HS-27A (cell line): Measurements from ENCODE around the gene CIRBP.

ENCODE experiments used
- DNase-seq: peaks from one replicate; pipeline ENCODE4 v3.0.0-alpha.2; 2012; ENCODE audit warnings: low read depth, missing footprints

The CIRBP gene

GRCh38 chr19:1255186-1256161 is 13.7 kb upstream of the CIRBP start:
- DNase-seq: no peak

GRCh38 chr19:1256646-1257474 is 12.3 kb upstream of the CIRBP start:
- DNase-seq: no peak

- no peak for DNase-seq
These were observed 11.5 kb upstream of the CIRBP start for GRCh38 chr19:1257475-1258162.

GRCh38 chr19:1258163-1258492 is 11.0 kb upstream of the CIRBP start:
- DNase-seq: no peak

GRCh38 chr19:1258707-1259205 is 10.4 kb upstream of the CIRBP start:
- no peak for DNase-seq

DNA sequence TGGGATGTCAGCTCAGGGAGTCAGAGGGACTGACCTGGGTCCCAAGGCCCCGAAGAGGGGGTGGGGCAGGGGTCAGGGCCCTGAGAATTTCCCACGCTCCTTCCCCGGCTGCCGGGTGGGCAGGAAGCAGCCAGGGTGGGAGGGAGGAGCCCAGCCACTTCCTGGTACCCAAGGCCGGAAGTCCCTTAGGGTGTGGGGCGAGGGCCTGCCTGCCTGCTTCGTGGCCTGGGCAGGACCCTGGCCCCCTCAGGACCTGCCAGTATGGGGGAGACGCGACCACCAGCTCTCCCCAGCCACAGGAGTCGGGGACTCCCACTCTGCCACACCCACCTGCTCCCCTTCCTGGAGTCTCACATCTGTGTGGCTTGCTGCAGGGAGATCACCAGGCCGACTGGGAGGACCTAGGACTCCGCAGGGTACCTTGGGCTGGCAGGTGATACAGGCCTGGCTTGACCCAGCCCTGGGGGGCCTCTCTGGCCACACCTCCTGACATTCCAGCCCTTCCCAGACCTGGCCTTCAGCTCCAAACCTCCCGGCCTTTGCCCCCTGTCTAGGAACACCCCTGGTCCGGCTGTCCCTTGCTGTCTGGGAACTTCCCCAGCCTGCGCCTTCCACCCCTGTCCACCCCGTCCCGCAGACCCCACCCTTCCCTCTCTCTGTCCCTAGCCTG is 9.8 kb upstream of the CIRBP start:
- DNase-seq: no peak

- DNase-seq: no peak
These were observed 9.0 kb upstream of the CIRBP start for GRCh38 chr19:1259876-1260748.

DNA sequence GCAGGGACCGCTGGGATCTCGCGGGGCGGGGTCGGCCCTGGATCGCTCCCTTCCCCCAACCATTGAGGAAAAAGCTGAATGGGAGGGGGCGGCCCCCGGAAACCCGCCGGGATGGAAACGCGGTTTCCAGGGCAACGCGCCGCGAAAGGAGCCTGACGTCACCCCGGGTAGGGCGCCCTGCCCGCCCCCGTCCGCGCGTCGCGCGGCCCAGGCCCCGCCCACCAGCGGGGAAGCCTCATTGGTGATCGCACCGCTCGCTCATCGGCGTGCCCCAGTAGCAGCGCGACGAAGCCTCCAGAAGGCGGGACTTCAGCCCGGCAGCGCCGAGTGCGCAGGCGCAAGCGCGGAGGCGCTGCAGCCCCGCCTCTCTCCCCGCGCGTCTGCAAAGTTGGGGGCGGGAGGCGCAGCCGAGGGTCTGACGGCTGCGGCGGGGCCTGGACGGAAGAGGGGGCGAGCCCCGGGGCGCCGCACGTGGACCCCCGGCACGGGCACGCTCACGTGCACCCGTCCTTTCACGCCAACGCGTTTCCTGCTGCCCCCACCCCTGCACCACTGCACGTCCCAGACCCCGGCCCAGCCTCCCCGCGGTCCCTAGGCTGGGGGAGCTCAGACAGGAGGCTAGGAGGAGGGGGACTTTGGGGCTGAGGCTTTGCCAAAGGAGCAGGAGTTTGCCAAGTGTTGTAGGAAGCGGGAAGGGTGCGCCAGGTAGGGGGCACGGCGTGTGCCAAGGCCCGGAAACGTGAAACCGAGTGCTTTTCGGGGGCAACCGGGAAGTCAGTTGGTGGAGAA is 8.2 kb upstream of the CIRBP start:
- DNase-seq: no peak

DNA sequence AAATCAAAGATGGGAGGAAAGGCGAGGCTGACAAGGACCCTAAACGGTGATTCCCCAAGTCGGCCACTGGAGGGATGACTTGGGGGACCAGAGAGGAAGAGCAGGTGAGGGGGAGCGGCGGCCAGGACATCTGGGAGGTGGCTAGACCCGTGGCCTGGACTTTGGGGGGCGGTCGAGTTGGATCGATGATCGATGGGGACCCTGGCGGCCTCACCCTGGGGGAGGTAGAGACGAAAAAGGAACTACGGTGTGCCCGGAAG is 7.7 kb upstream of the CIRBP start:
- DNase-seq: no peak

DNA sequence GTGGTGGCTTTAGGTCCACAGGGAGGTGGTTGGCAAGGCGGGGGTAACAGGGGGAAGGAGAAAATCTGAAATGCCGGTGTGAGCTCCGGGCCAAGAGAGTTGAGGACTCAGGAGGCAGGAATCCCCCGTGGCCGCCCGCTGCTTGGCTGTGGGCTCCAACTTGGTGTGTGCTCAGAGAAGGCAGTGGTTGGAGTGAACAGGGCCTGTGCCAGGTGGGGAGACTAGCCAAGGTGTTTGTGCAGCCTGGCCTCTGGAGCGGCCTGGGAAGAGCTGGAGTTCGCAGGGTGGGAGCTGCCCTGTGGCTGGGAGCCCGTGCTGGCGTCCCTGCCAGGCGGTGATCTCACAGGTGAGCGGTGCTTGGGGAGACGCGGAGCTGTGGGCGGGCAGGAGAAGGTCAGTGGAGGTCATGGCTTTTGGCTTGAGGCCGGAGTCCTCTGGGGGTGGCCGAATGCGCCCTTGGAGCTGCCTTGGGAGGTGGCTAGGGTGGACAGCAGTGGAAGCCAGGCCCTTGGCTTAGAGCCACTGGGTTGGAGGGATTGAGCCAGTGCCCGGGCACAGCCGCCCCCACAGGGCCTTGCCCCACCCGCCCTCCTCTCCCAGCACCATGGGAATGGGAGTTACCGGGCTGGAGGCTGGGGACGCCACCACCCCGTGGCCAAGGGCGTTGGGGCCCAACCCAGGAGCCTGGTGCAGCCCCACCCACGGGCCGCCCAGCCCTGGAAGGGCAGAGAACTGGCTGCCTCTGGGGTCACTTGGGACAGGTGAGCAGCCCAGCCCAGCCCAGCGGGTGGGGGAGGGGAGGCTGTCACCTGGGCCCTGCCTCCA is 7.1 kb upstream of the CIRBP start:
- DNase-seq: no peak

DNA sequence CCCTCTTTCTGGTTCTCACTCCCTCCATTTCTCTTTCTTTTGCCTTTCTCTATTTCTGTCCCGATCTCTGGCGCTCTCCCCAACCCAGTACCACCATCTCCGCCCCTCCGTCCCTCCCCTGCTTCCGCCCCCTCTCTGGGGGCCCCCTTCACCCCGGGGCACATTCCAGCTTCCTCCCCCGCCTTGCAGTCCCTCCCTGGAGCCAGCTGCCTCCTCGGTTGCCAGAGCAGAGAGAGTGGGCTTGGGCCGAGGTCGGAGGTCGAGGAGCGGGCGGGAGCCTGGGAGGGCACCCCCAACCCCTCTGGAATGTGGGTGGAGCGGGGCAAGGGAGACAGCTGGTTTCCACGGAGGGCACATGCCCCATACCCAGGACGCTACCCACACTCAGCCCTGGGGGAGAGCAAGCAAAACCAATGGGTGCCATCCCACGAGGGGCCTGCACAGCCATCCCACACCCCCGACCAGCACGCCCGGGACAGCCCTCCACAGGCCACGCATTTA is 6.5 kb upstream of the CIRBP start:
- no peak for DNase-seq

- DNase-seq: no peak
These were observed 5.9 kb upstream of the CIRBP start for GRCh38 chr19:1263188-1263587.

- DNase-seq: no peak
These were observed 4.1 kb upstream of the CIRBP start for GRCh38 chr19:1264801-1265614.

- DNase-seq: no peak
These were observed 3.5 kb upstream of the CIRBP start for GRCh38 chr19:1265615-1266128.

DNA sequence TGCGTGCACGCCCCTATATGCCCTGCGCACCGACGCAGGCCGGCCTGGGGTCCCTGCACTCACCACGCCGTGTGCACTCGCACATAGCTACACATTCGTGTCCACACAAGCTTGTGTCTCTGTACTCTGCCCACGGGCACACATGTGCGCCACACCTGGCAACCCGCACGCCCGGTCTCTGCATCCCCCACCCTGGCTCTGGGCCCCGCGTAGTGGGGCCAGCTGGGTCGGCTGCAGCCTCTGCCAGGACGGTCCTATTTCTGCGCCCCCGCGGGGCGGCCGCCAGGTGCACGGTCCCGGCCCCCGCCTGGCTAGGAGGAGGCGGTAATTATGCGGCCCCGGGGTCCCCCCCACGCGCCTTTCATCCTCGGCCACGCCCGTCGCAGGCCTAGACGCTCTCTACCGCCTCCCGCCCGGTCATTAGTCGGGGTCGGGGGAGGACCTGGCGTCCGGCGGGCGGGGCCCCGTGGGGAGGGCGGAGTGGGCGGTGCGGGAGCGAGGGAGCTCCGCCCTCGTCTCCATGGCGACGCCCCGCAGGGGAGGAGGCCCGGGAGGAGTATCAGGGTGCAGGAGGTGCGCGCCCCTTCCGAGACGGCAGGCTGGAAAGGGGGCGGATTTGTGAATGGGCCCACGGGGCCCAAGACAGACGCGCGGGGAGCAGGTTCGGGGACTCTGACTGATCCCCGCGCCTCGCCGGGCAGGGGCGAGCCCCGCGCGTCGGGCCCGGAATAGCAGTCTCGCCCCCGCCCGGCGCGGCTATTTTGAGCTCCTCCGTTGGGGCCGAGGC is 2.8 kb upstream of the CIRBP start:
- DNase-seq: no peak

DNA sequence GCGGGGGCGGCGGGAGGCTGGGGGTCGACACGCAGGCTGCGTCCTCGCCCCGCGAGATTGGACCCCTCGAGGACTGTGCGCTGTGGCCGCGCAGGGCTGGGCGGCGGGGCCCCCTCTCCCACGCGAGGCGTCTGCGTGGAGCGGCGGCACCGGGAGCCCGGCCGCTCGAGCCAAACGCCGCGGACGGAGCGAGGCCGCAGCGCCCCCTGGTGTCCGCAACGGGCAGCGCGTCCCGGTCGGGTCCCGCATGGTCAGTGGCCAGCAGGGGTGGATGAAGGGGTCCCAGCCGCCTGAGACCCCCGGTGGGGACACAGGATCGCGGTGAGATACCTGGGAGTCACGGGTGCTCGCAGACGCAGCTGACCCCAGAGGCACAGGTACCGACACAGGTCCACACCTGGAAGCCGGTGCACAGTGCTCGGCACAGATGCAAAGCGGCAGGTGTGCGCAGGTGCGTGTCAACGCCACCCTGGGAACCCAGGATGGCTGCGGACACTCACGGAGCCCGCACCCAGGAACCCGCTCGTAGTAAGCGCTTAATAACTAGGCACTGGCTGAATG is 2.1 kb upstream of the CIRBP start:
- DNase-seq: no peak
